Activated CD8-positive, alpha-beta memory T cell treated with anti-CD3 and anti-CD28 coated beads for 36 hours (primary cell): Measurements from ENCODE around the gene DENND2C. TPM values are rescaled to one million over a fixed set of nuclear protein-coding genes. Genes with fewer than 3 reads are reported as not detected.
"Not testable (repeated sequence)": the region's sequence is repeated elsewhere in the genome, so short reads cannot be mapped to it uniquely, and the experiment has no call there.

ENCODE experiments used
- CTCF ChIA-PET: fragments of 350-600 bp; sonication (Branson Sonifier 250); formaldehyde crosslinking; loops from one replicate; lab custom pipeline; 2021; ENCODE audit warnings: antibody characterized with exemption; lab: Charles Lee
- POLR2A ChIA-PET: fragments of 350-600 bp; sonication (Branson Sonifier 250); formaldehyde crosslinking; loops from one replicate; lab custom pipeline; 2021; ENCODE audit warnings: antibody characterized with exemption; lab: Charles Lee
- total RNA-seq, 2 experiments: library from RNA; stranded (reverse); gene quantifications; one replicate each; pipeline ENCODE4 v1.2.3, GENCODE V29; 2021

DENND2C gene
- total RNA-seq, 2 experiments from 2014 or later, result 0.42 to 0.55 TPM

GRCh38 chr1:114618606-114619005 lies 51.2 kb downstream of the DENND2C start:
- CTCF ChIA-PET, result no interaction called here
- POLR2A ChIA-PET, result no interaction called here

GRCh38 chr1:114610546-114611245 lies 59.2 kb downstream of the DENND2C start:
- CTCF ChIA-PET, result no interaction called here
- POLR2A ChIA-PET, result no interaction called here

GRCh38 chr1:114609826-114610225 lies 60.0 kb downstream of the DENND2C start:
- CTCF ChIA-PET, result no interaction called here
- POLR2A ChIA-PET, result no interaction called here

GRCh38 chr1:114609026-114609425 lies 60.8 kb downstream of the DENND2C start:
- POLR2A ChIA-PET, result no interaction called here
- CTCF ChIA-PET, result no interaction called here

- CTCF ChIA-PET, result no interaction called here
- POLR2A ChIA-PET, result no interaction called here
Measured at GRCh38 chr1:114607223-114607622, 62.6 kb downstream of the DENND2C start.

GRCh38 chr1:114597949-114598348 lies 71.9 kb downstream of the DENND2C start:
- ChIA-PET CTCF (no interaction called here), POLR2A (no interaction called here)

- CTCF ChIA-PET, result no interaction called here
Measured at GRCh38 chr1:114595602-114596001, 74.2 kb downstream of the DENND2C start.

GRCh38 chr1:114594046-114594445 lies 75.8 kb downstream of the DENND2C start:
- POLR2A ChIA-PET, result no interaction called here

More at GRCh38 chr1:114595602-114596001, 74.2 kb downstream of the DENND2C start:
- POLR2A ChIA-PET, result no interaction called here

GRCh38 chr1:114589122-114589521 lies 80.7 kb downstream of the DENND2C start:
- ChIA-PET CTCF (no interaction called here), POLR2A (no interaction called here)

More at GRCh38 chr1:114594046-114594445, 75.8 kb downstream of the DENND2C start:
- CTCF ChIA-PET, result no interaction called here

- ChIA-PET CTCF (no interaction called here), POLR2A (no interaction called here)
Measured at GRCh38 chr1:114588196-114588689, 81.6 kb downstream of the DENND2C start.

GRCh38 chr1:114587203-114587991 lies 82.5 kb downstream of the DENND2C start:
- POLR2A ChIA-PET, result no interaction called here

GRCh38 chr1:114586513-114587047 lies 83.3 kb downstream of the DENND2C start:
- ChIA-PET POLR2A (no interaction called here), CTCF (no interaction called here)

More at GRCh38 chr1:114587203-114587991, 82.5 kb downstream of the DENND2C start:
- CTCF ChIA-PET, result no interaction called here

- CTCF ChIA-PET, result no interaction called here
Measured at GRCh38 chr1:114585231-114585630, 84.6 kb downstream of the DENND2C start.

GRCh38 chr1:114581335-114582287 lies 88.2 kb downstream of the DENND2C start, which contains the start of gene BCAS2:
TSS of gene BCAS2 (minus strand) at chr1:114581615. CDS start at chr1:114581591, 24 bp downstream.
- POLR2A ChIA-PET, result no interaction called here
- CTCF ChIA-PET, result interaction anchor here (0.7 kb wide), 1 partner anchor 235 kb away, joined by 3 read pairs; no protein-coding TSS in a partner anchor

More at GRCh38 chr1:114585231-114585630, 84.6 kb downstream of the DENND2C start:
- POLR2A ChIA-PET, result no interaction called here

- POLR2A ChIA-PET, result no interaction called here
- CTCF ChIA-PET, result interaction anchor here (0.7 to 1.5 kb wide), 3 partner anchors 14 to 491 kb away, joined by 3 read pairs; no protein-coding TSS in a partner anchor
Measured at GRCh38 chr1:114574365-114574764, 95.5 kb downstream of the DENND2C start.

GRCh38 chr1:114564141-114564540 lies 105.7 kb downstream of the DENND2C start:
- POLR2A ChIA-PET, result no interaction called here

GRCh38 chr1:114562978-114563510 lies 106.8 kb downstream of the DENND2C start:
- POLR2A ChIA-PET, CTCF ChIA-PET: not testable (repeated sequence)

More at GRCh38 chr1:114564141-114564540, 105.7 kb downstream of the DENND2C start:
- CTCF ChIA-PET, result no interaction called here

GRCh38 chr1:114561333-114561732 lies 108.5 kb downstream of the DENND2C start:
- POLR2A ChIA-PET, result no interaction called here
- CTCF ChIA-PET, result no interaction called here
